Measurements from ENCODE around the gene DNAJC25. TPM values are rescaled to one million over a fixed set of nuclear protein-coding genes. Genes with fewer than 3 reads are reported as not detected.

Gene DNAJC25
- total and polyA plus RNA-seq, 4 donors, result 5.0 to 6.5 (median 6.0) TPM

DNA sequence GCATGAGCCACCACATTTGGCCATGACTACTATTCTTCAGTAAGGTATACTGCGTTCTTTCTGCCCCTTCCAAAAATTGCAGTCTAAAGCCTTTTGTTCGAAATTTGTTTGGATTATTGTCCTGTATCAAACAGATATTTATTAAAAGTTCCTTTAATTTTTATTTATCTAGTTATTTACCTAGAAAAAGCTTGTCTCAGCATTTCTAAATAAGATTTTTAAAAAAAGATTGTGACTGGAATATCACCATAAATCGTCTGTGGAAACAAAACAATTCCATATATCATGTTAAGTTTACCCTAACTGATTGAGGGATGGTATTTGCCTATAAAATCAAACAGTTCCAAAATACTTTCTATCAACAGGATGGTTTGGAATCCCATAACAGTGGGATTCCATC, 45.0 kb downstream of the DNAJC25 start:
- H3K27me3 ChIP-seq (ENCODE audit: control insufficient read depth in 3 of 3, insufficient read depth in 3 of 3, low read length in 2 of 3), result no peaks in the 10 kb centered on the region
- no peaks in the 10 kb centered on the region for H3K9me3 ChIP-seq (ENCODE audit: control insufficient read depth in 4 of 4, insufficient read depth in 3 of 4, low read length in 3 of 4)
- no peaks in the 10 kb centered on the region for H3K4me1 ChIP-seq (ENCODE audit: control insufficient read depth in 5 of 5, insufficient read depth in 5 of 5, low read length in 5 of 5)
- 97 to 99% methylated on average over 3 of the region's 3 CpGs for WGBS, 2 donors
- ATAC-seq (ENCODE audit: insufficient read depth, low FRiP score) (no peak), DNase-seq (no peak)
- TF ChIP-seq CTCF (IDR thresholded peaks at IDR 0.05; ENCODE audit: control extremely low read depth, extremely low read depth), result no peak
- H3K36me3 ChIP-seq (ENCODE audit: control insufficient read depth in 4 of 4, insufficient read depth in 4 of 4, low read length in 4 of 4), result peaks cover 3 to 20% (median 11%) of the 10 kb centered on the region in 4 donors
- H3K9ac ChIP-seq (ENCODE audit: insufficient read depth in 1 of 2, low read length in 2 of 2), result no peak overlapping the region
- no peak overlapping the region for H3K27ac ChIP-seq (ENCODE audit: low read depth in 1 of 2, low read length in 1 of 2)
- H3K4me3 ChIP-seq, result no peak overlapping the region

GRCh38 chr9:111678293-111678692, 47.2 kb downstream of the DNAJC25 start:
- ATAC-seq (ENCODE audit: insufficient read depth, low FRiP score), result no peak
- TF ChIP-seq CTCF (IDR thresholded peaks at IDR 0.05; ENCODE audit: control extremely low read depth, extremely low read depth), result no peak
- DNase-seq, result no peak
- no peaks in the 10 kb centered on the region for H3K4me1 ChIP-seq (ENCODE audit: control insufficient read depth in 5 of 5, insufficient read depth in 5 of 5, low read length in 5 of 5)
- no peak overlapping the region for H3K9ac ChIP-seq (ENCODE audit: insufficient read depth in 1 of 2, low read length in 2 of 2)
- 91 to 98% methylated on average over 5 of the region's 5 CpGs for WGBS, 2 donors
- H3K27ac ChIP-seq (ENCODE audit: low read depth in 1 of 2, low read length in 1 of 2), result no peak overlapping the region
- no peaks in the 10 kb centered on the region for H3K9me3 ChIP-seq (ENCODE audit: control insufficient read depth in 4 of 4, insufficient read depth in 3 of 4, low read length in 3 of 4)
- no peaks in the 10 kb centered on the region for H3K27me3 ChIP-seq (ENCODE audit: control insufficient read depth in 3 of 3, insufficient read depth in 3 of 3, low read length in 2 of 3)
- H3K36me3 ChIP-seq (ENCODE audit: control insufficient read depth in 4 of 4, insufficient read depth in 4 of 4, low read length in 4 of 4), result peaks cover 1 to 20% (median 11%) of the 10 kb centered on the region in 4 donors
- H3K4me3 ChIP-seq, result no peak overlapping the region

DNA sequence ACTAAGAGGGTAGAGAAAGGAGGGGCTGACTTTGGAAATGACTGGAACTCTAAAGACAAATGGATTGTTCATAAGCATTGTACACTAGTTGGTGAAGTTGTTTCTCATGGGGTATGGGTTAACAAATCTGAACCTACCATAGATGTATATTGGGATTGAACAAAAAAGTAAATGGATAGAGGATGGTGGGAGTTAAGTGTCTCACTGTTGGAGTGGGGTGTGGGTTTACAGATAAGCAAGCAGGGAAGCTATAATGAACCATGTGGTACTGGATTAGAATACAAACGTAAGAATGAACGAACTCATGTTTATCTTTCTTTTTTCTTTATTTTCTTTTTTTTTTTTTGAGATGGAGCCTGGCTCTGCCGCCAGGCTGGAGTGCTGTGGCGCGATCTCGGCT, 48.1 kb downstream of the DNAJC25 start:
- DNase-seq (no peak), ATAC-seq (ENCODE audit: insufficient read depth, low FRiP score) (no peak)
- Histone ChIP-seq H3K4me1 (ENCODE audit: control insufficient read depth in 5 of 5, insufficient read depth in 5 of 5, low read length in 5 of 5) (no peaks in the 10 kb centered on the region), H3K27me3 (ENCODE audit: control insufficient read depth in 3 of 3, insufficient read depth in 3 of 3, low read length in 2 of 3) (no peaks in the 10 kb centered on the region), H3K9me3 (ENCODE audit: control insufficient read depth in 4 of 4, insufficient read depth in 3 of 4, low read length in 3 of 4) (no peaks in the 10 kb centered on the region), H3K27ac (ENCODE audit: low read depth in 1 of 2, low read length in 1 of 2) (no peak overlapping the region), H3K9ac (ENCODE audit: insufficient read depth in 1 of 2, low read length in 2 of 2) (no peak overlapping the region), H3K36me3 (ENCODE audit: control insufficient read depth in 4 of 4, insufficient read depth in 4 of 4, low read length in 4 of 4) (peaks cover 1 to 20% (median 11%) of the 10 kb centered on the region in 4 donors), H3K4me3 (no peak overlapping the region)
- WGBS, 2 donors, result 95 to 98% methylated on average over 6 of the region's 6 CpGs
- TF ChIP-seq CTCF (IDR thresholded peaks at IDR 0.05; ENCODE audit: control extremely low read depth, extremely low read depth), result no peak

GRCh38 chr9:111683392-111683791, 52.3 kb downstream of the DNAJC25 start:
- WGBS, 2 donors, result 86 to 100% methylated on average over 1 of the region's 1 CpG
- no peak for TF ChIP-seq CTCF (IDR thresholded peaks at IDR 0.05; ENCODE audit: control extremely low read depth, extremely low read depth)

More at GRCh38 chr9:111683392-111683791, 52.3 kb downstream of the DNAJC25 start:
- ATAC-seq (ENCODE audit: insufficient read depth, low FRiP score) (no peak), DNase-seq (no peak)
- H3K9ac ChIP-seq (ENCODE audit: insufficient read depth in 1 of 2, low read length in 2 of 2), result no peak overlapping the region
- H3K9me3 ChIP-seq (ENCODE audit: control insufficient read depth in 4 of 4, insufficient read depth in 3 of 4, low read length in 3 of 4), result no peaks in the 10 kb centered on the region
- H3K4me1 ChIP-seq (ENCODE audit: control insufficient read depth in 5 of 5, insufficient read depth in 5 of 5, low read length in 5 of 5), result no peaks in the 10 kb centered on the region
- H3K4me3 ChIP-seq, result no peak overlapping the region
- no peaks in the 10 kb centered on the region for H3K27me3 ChIP-seq (ENCODE audit: control insufficient read depth in 3 of 3, insufficient read depth in 3 of 3, low read length in 2 of 3)
- no peak overlapping the region for H3K27ac ChIP-seq (ENCODE audit: low read depth in 1 of 2, low read length in 1 of 2)
- peaks cover 1 to 8% (median 4%) of the 10 kb centered on the region in 4 donors for H3K36me3 ChIP-seq (ENCODE audit: control insufficient read depth in 4 of 4, insufficient read depth in 4 of 4, low read length in 4 of 4)
